ENCODE measurements around the gene PRDM16. TPM values are rescaled to one million over a fixed set of nuclear protein-coding genes. Genes with fewer than 3 reads are reported as not detected.

The PRDM16 gene
- total RNA-seq, 2 experiments from 2014 or later: 0.18 to 0.21 TPM

DNA sequence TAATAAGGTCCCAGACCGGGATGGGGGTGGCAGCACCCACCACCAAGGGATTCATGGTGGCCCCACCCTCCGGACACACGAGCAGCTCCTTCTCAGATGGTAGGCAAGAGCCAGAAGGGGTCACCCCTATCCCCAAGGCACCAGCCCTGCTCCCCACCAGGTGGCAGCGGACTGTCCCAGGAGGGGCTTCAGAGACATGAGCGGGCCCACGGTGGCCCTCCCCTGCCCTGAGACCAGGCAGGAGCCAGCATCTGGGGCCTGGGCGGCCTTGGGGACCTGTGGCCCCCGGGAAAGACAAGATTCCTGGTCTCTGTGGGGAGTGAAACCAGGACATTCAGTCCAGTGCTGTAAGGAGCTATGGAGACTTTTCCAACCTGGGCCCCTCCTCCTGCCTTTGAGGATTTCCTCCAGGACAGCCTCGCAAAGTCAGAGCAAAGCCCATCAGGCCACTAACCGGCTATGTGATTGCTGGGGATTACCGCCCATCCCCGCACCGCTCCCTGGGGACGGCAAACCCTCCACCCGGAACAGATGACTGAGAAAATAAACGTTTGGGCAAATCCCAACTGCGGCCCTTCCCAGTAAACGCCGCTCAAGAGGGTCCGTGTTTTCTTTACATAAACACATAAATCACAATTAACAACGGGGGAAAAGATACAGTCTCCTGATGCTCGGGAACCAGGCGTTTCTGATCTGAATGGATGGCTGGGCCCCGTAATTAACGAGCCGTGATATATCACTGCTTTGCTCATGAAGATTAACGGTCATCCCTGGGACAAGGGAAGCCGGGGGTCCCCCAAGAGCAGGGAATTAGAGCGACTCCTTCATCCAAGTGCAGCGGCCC lies 334.6 kb downstream of the PRDM16 start:
- Mint-ChIP-seq H3K4me3 (no peak overlapping the region), H3K27me3 (ENCODE audit: low read depth) (no peaks in the 10 kb centered on the region), H3K36me3 (ENCODE audit: low read depth) (no peaks in the 10 kb centered on the region), H3K9me3 (ENCODE audit: insufficient read depth) (no peaks in the 10 kb centered on the region), H3K27ac (no peak overlapping the region), H3K4me1 (ENCODE audit: low read depth) (no peaks in the 10 kb centered on the region)
- no peak for DNase-seq
- no peak for ATAC-seq
- ChIA-PET CTCF (no interaction called here), POLR2A (no interaction called here)

DNA sequence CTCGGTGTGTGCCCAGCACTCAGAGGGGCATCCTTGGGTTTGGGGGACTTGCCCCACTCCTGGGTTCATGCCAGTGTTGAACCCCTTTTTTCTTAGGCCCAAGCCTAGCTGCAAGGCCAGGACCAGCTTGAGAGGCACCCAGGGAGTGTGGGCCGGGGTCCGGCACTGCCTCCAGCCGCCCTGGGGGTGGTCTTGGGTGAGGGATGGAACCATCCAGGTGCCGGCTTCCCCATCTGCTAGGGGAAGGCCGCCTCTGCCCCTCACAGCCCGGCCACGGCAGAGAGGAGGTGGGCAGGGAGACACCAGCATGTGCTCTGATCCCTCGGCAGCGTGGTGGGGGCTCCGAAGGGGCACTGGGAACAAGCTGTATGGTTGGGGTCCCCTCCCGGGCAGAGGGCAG lies 335.3 kb downstream of the PRDM16 start:
- ChIA-PET CTCF (no interaction called here), POLR2A (no interaction called here)
- H3K27me3 Mint-ChIP-seq (ENCODE audit: low read depth): no peaks in the 10 kb centered on the region
- DNase-seq (no peak), ATAC-seq (no peak)
- no peaks in the 10 kb centered on the region for H3K9me3 Mint-ChIP-seq (ENCODE audit: insufficient read depth)
- H3K4me3 Mint-ChIP-seq: no peak overlapping the region
- no peaks in the 10 kb centered on the region for H3K36me3 Mint-ChIP-seq (ENCODE audit: low read depth)
- no peaks in the 10 kb centered on the region for H3K4me1 Mint-ChIP-seq (ENCODE audit: low read depth)
- no peak overlapping the region for H3K27ac Mint-ChIP-seq

DNA sequence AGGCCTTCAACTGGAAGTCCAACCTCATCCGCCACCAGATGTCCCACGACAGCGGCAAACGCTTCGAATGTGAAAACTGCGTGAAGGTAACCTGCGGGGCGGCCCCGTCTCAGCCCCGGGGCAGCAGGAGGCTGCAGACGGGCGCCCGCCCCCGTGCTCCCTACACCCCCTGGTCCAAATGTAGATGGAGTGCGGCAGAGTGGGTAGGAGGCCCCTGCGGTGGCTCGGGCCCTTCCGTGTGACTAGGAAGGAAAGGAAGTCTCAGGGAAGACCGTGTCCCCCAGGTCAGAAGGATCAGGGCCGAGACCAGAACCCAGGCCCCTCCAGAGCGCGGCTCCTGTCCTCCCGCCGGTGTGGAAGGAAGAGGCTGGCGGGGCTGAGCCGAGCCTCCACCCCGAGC lies 335.8 kb downstream of the PRDM16 start:
- ATAC-seq: no peak
- H3K36me3 Mint-ChIP-seq (ENCODE audit: low read depth): no peaks in the 10 kb centered on the region
- CTCF ChIA-PET: no interaction called here

DNA sequence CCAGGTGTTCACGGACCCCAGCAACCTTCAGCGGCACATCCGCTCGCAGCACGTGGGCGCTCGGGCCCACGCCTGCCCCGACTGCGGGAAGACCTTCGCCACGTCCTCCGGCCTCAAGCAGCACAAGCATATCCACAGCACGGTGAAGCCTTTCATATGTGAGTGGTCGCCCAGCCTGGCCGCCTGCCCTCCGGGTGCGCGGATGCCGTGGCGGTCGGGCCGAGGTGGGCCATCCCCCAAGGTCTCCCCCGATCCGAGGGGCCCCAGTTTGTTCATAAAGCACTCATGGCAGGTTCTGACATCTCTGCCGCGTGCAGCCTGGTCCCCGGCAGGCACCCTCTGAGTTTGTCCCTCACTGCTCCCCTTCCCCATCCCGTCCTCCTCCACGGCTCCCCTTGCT lies 336.5 kb downstream of the PRDM16 start:
- no peak for ATAC-seq
- Mint-ChIP-seq H3K36me3 (ENCODE audit: low read depth) (no peaks in the 10 kb centered on the region), H3K9me3 (ENCODE audit: insufficient read depth) (no peaks in the 10 kb centered on the region), H3K27ac (no peak overlapping the region), H3K27me3 (ENCODE audit: low read depth) (no peaks in the 10 kb centered on the region), H3K4me1 (ENCODE audit: low read depth) (no peaks in the 10 kb centered on the region), H3K4me3 (no peak overlapping the region)
- POLR2A ChIA-PET: no interaction called here
- CTCF ChIA-PET: no interaction called here
- DNase-seq: no peak

More for the DNA sequence above, 335.8 kb downstream of the PRDM16 start:
- H3K27me3 Mint-ChIP-seq (ENCODE audit: low read depth): no peaks in the 10 kb centered on the region
- no peaks in the 10 kb centered on the region for H3K9me3 Mint-ChIP-seq (ENCODE audit: insufficient read depth)
- DNase-seq: no peak
- no peak overlapping the region for H3K27ac Mint-ChIP-seq
- POLR2A ChIA-PET: no interaction called here
- no peak overlapping the region for H3K4me3 Mint-ChIP-seq
- H3K4me1 Mint-ChIP-seq (ENCODE audit: low read depth): no peaks in the 10 kb centered on the region

DNA sequence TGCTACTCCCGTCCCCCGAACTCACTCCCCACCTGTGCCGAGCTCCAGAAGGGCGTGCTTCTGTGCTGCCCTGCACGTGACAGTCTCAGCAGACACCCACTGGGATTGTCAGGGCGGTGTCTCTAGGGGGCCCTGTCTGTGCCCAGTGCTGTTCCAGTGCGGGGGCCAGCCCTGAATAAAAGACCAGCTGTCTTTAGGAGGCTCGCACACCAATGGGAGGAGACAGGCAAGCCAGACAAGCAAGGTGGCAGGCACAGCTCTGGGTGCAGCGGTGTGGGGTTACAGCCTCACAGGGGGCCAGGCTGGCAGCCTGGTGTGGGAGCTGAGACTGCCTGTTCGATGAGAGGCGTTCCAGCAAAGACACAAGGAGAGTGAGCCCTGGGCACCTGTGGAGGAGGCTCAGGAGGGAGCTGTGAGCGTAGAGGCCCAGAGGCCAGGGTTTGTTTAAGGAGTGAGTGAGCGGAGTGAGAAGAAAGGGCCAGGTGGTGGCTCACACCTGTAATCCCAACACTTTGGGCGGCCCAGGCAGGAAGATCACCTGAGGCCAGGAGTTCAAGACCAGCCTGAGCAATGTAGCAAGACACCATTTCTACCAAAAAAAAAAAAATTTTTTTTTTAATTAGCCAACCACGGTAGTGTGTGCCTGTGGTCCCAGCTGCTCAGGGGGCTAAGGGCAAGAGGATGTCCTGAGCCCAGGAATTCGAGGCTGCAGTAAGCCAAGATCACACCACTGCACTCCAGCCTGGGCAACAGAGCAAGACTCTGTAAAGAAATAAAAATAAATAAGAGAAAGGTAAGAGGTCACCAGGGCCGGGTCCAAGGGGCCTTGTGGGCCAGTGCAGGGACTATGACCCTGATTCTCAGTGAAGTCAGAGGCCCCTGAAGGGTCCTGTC lies 337.2 kb downstream of the PRDM16 start:
- no peaks in the 10 kb centered on the region for H3K27me3 Mint-ChIP-seq (ENCODE audit: low read depth)

DNA sequence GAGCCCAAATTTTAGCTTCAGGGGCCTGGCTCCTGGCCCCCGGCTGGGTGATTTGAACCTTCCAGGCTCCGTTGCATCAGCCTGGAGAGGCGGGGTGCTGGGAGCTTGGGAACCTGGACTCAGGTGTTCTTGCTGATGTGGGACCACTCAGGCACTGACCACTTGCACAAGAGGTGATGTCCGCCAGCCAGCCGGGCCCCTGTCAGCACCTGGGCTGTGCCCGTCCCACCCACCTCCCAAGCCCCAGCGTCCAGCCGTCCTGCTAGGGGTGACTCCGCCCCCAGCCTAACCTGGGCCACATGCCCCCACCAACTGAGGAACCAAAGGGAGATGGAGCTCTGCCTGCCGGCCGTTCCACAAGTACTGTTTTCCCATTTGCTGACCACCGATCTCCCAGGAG lies 338.0 kb downstream of the PRDM16 start:
- ChIA-PET CTCF (no interaction called here), POLR2A (interaction anchor here (0.6 kb wide), 1 partner anchor 30 kb away, joined by 4 read pairs; no protein-coding TSS in a partner anchor)
- DNase-seq: no peak
- no peak for ATAC-seq
- H3K4me1 Mint-ChIP-seq (ENCODE audit: low read depth): no peaks in the 10 kb centered on the region
- H3K27me3 Mint-ChIP-seq (ENCODE audit: low read depth): no peaks in the 10 kb centered on the region
- no peaks in the 10 kb centered on the region for H3K36me3 Mint-ChIP-seq (ENCODE audit: low read depth)
- no peak overlapping the region for H3K4me3 Mint-ChIP-seq
- H3K9me3 Mint-ChIP-seq (ENCODE audit: insufficient read depth): no peaks in the 10 kb centered on the region
- H3K27ac Mint-ChIP-seq: no peak overlapping the region

More for the DNA sequence above, 337.2 kb downstream of the PRDM16 start:
- Mint-ChIP-seq H3K4me3 (no peak overlapping the region), H3K27ac (no peak overlapping the region), H3K9me3 (ENCODE audit: insufficient read depth) (no peaks in the 10 kb centered on the region), H3K4me1 (ENCODE audit: low read depth) (no peaks in the 10 kb centered on the region), H3K36me3 (ENCODE audit: low read depth) (no peaks in the 10 kb centered on the region)
- ATAC-seq (no peak), DNase-seq (no peak)
- ChIA-PET POLR2A (interaction anchor here (0.6 kb wide), 1 partner anchor 31 kb away, joined by 4 read pairs; no protein-coding TSS in a partner anchor), CTCF (no interaction called here)

DNA sequence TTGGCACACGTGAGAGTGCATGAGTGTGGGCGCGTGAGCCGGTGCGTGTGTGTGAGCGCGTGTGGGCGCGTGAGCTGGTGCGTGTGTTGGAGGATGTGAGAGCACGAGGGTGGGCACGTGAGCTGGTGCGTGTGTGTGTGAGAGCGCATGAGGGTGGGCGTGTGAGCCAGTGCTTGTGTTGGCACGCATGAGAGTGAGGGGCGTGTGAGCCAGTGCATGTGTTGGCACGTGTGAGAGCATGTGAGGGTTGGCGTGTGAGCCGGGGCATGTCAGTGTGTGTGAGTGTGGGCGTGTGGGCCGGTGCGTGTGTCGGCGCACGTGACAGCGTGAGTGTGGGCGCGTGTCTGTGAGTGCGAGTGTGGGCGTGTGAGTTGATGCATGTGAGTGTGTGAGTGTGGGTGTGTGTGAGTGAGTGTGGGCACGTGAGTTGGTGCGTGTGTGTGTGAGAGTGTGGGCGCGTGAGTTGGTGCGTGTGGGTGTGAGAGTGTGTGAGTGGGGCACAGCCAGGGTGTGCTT lies 339.8 kb downstream of the PRDM16 start:
- Mint-ChIP-seq H3K4me1 (ENCODE audit: low read depth) (no peaks in the 10 kb centered on the region), H3K27ac (no peak overlapping the region), H3K27me3 (ENCODE audit: low read depth) (no peaks in the 10 kb centered on the region), H3K36me3 (ENCODE audit: low read depth) (no peaks in the 10 kb centered on the region), H3K4me3 (no peak overlapping the region), H3K9me3 (ENCODE audit: insufficient read depth) (no peaks in the 10 kb centered on the region)
- ATAC-seq: no peak
- ChIA-PET POLR2A (no interaction called here), CTCF (no interaction called here)
- no peak for DNase-seq

DNA sequence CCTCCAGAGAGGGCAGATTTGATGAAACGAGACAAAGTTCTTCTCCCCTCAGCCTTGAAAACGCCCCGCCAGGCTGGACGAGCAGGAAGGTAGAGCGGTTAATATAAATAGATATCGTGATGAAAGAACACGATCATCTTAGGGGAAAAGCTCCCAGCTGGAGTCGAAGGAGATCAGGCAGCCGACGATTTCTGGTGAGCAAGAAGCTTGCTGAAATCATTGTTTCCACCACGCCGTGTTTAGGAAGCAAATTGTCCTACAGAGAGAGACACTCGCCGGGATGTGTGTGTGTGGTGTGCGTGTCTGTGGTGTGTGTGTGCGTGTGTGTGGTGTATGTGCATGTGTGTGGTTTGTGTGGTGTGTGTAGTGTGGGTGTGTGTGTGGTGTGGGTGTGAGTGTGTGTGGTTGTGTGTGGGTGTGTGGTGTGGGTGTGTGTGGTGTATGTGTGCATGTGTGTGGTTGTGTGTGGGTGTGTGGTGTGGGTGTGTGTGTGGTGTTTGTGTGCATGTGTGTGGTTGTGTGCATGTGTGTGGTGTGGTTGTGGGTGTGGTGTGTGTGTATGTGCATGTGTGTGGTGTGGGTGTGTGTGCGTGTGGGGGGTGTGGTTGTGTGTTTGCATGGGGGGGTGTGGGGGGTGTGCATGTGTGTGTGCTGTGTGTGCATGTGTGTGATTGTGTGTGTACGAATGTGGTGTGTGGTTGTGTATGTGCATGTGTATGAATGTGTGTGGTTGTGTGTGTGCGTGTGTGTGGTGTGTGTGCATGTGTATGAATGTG lies 340.6 kb downstream of the PRDM16 start:
- Mint-ChIP-seq H3K27me3 (ENCODE audit: low read depth) (no peaks in the 10 kb centered on the region), H3K27ac (no peak overlapping the region), H3K4me1 (ENCODE audit: low read depth) (no peaks in the 10 kb centered on the region), H3K36me3 (ENCODE audit: low read depth) (no peaks in the 10 kb centered on the region), H3K4me3 (no peak overlapping the region), H3K9me3 (ENCODE audit: insufficient read depth) (no peaks in the 10 kb centered on the region)
- ChIA-PET POLR2A (no interaction called here), CTCF (no interaction called here)
- no peak for DNase-seq
- no peak for ATAC-seq

DNA sequence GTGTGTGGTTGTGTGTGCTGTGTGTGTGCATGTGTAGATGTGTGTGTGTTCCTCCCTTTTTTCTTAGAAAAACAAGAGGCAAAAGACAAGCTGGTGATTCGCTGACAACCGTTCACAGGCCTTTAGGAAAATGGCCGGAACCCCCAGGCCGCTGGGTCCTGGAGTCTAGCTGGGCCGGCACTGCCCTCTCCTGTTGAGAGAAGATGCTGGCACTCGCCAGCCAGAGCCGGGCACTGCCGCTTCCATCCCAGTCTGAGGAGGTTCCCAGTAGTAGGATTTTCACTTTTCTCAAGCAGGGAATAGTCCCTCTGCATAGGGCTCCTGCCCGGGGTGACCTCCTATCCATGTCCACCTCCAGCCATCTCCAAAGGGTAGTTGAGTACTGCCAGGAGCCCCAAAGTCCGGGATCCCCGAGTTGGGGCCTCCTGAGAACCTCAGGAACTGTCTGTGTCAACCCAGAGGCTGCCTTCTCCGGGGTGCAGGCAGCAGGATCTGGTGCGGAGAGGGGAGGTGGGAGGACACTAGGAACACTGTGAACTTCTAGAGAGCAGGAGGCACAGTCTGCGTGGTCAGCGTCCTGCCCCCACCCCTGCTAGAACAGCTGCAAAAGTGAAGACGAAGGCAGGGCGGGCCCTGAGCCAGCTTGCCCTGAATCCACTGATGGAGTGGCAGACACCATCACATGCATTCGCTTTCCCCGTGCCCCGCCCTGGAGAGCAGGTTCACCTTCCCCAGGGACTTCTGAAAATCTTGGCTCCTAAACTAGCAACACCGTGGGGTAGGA lies 341.3 kb downstream of the PRDM16 start:
- ATAC-seq: no peak
- ChIA-PET POLR2A (no interaction called here), CTCF (no interaction called here)
- DNase-seq: no peak
- H3K27ac Mint-ChIP-seq: no peak overlapping the region
- no peaks in the 10 kb centered on the region for H3K9me3 Mint-ChIP-seq (ENCODE audit: insufficient read depth)
- H3K4me1 Mint-ChIP-seq (ENCODE audit: low read depth): no peaks in the 10 kb centered on the region
- H3K36me3 Mint-ChIP-seq (ENCODE audit: low read depth): no peaks in the 10 kb centered on the region
- no peak overlapping the region for H3K4me3 Mint-ChIP-seq
- no peaks in the 10 kb centered on the region for H3K27me3 Mint-ChIP-seq (ENCODE audit: low read depth)

DNA sequence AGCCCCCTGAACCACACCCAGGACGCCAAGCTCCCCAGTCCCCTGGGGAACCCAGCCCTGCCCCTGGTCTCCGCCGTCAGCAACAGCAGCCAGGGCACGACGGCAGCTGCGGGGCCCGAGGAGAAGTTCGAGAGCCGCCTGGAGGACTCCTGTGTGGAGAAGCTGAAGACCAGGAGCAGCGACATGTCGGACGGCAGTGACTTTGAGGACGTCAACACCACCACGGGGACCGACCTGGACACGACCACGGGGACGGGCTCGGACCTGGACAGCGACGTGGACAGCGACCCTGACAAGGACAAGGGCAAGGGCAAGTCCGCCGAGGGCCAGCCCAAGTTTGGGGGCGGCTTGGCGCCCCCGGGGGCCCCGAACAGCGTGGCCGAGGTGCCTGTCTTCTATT lies 342.8 kb downstream of the PRDM16 start:
- Mint-ChIP-seq H3K9me3 (ENCODE audit: insufficient read depth) (no peaks in the 10 kb centered on the region), H3K36me3 (ENCODE audit: low read depth) (no peaks in the 10 kb centered on the region), H3K4me3 (no peak overlapping the region), H3K27me3 (ENCODE audit: low read depth) (no peaks in the 10 kb centered on the region), H3K27ac (no peak overlapping the region), H3K4me1 (ENCODE audit: low read depth) (no peaks in the 10 kb centered on the region)
- ChIA-PET POLR2A (no interaction called here), CTCF (no interaction called here)
- no peak for DNase-seq
- no peak for ATAC-seq

DNA sequence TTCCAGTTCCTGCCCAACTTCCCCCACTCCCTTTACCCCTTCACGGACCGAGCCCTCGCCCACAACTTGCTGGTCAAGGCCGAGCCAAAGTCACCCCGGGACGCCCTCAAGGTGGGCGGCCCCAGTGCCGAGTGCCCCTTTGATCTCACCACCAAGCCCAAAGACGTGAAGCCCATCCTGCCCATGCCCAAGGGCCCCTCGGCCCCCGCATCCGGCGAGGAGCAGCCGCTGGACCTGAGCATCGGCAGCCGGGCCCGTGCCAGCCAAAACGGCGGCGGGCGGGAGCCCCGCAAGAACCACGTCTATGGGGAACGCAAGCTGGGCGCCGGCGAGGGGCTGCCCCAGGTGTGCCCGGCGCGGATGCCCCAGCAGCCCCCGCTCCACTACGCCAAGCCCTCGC lies 343.4 kb downstream of the PRDM16 start:
- ATAC-seq (no peak), DNase-seq (no peak)
- ChIA-PET CTCF (no interaction called here), POLR2A (no interaction called here)
- no peaks in the 10 kb centered on the region for H3K36me3 Mint-ChIP-seq (ENCODE audit: low read depth)
- H3K9me3 Mint-ChIP-seq (ENCODE audit: insufficient read depth): no peaks in the 10 kb centered on the region
- H3K4me1 Mint-ChIP-seq (ENCODE audit: low read depth): no peaks in the 10 kb centered on the region
- no peak overlapping the region for H3K27ac Mint-ChIP-seq
- H3K4me3 Mint-ChIP-seq: no peak overlapping the region
- no peaks in the 10 kb centered on the region for H3K27me3 Mint-ChIP-seq (ENCODE audit: low read depth)

Data from activated CD8-positive, alpha-beta T cell treated with anti-CD3 and anti-CD28 coated beads, Interleukin-2, amount 10 ng/mL, durations not matched to agents 7 days and 5 days (primary cell).